ENCODE data around the gene TBC1D10A.

The TBC1D10A gene

DNA sequence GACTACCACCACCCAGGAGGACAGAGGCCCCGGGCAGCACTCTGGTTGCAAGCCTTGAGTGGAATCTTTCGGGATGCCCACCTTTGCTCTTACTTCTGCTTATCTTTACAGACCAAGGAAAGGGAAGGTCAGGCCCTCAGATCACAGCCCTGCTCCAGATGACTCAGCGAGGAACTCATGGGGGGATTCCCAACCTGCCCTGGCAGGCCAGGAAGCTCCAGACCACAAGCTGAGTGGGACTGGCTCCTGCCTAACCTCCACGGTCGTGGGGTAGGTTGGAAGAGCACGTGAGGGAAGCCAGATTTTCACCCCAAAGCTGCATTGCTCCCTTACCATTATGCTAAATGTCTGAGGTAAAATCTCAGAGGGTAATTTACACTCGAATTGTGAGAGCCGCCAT, 11.8 kb downstream of the TBC1D10A start:
- TF ChIP-seq, protein P1, sequence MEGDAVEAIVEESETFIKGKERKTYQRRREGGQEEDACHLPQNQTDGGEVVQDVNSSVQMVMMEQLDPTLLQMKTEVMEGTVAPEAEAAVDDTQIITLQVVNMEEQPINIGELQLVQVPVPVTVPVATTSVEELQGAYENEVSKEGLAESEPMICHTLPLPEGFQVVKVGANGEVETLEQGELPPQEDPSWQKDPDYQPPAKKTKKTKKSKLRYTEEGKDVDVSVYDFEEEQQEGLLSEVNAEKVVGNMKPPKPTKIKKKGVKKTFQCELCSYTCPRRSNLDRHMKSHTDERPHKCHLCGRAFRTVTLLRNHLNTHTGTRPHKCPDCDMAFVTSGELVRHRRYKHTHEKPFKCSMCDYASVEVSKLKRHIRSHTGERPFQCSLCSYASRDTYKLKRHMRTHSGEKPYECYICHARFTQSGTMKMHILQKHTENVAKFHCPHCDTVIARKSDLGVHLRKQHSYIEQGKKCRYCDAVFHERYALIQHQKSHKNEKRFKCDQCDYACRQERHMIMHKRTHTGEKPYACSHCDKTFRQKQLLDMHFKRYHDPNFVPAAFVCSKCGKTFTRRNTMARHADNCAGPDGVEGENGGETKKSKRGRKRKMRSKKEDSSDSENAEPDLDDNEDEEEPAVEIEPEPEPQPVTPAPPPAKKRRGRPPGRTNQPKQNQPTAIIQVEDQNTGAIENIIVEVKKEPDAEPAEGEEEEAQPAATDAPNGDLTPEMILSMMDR (IDR thresholded peaks at IDR 0.05; ENCODE audit: low read depth, low read length, missing control alignments) = no peak
- DNase-seq (ENCODE audit: extremely low read depth, low read depth) = no peak
- no peak overlapping the region for H3K4me3 ChIP-seq (replicated peaks; ENCODE audit: low read depth, low read length)

DNA sequence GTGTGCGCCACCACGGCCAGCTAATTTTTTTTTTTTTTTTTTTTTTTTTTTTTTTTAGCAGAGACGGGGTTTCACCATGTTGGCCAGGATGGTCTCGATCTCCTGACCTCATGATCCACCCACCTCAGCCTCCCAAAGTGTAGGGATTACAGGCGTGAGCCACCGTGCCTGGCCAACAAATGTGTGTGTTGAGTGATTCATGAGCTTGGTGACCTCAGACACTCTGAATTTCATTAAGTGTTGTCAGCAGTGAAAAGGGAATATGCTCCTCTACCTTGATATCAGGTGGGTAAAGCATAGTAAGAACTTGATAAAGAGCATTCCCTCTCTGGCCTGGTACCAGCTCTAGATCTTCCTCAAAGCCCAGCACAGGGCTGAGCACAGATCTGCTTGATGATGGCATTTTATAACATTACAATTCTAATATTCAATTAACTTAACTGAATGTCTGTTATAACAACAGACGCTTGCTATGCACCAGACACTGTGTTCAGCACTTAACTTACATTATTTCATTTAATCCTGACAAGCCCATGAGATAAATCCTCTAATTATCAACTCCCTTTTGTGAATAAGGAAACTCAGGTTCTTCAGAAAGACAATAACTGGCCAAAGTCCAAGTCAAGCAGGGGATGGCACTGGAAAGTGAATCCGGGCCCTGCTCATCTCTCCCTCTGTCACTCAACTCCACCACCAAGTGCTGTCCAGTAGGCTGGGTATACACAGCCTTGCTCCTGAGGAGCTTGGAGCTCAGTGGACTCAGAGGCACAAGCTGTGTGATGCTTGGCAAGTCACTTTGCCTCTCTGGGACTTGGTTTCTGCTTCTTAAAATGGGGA, 13.0 kb downstream of the TBC1D10A start:
- no peak for DNase-seq (ENCODE audit: extremely low read depth, low read depth)
- TF ChIP-seq, protein P1 (IDR thresholded peaks at IDR 0.05; ENCODE audit: low read depth, low read length, missing control alignments) = no peak

DNA sequence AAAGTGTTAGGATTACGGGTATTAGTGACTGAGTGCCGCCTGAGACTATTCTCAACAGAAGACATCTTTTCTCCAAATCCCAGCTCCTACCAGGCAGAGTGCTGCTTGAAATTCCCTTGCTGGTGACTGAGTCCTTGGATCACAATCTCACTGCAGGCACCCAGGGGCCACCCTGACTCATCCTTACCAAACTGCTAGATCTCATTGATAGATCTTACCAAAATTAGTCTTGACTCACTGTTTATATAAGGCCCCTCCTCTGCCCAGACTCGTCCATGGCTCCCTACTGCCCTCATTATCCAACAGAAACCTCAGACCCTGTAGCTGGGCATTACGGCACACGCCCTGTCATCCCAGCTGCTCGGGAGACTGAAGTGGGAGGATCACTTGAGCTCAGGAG, 14.7 kb downstream of the TBC1D10A start:
- TF ChIP-seq, protein P1 (IDR thresholded peaks at IDR 0.05; ENCODE audit: low read depth, low read length, missing control alignments) = no peak
- no peak overlapping the region for H3K4me3 ChIP-seq (replicated peaks; ENCODE audit: low read depth, low read length)
- DNase-seq (ENCODE audit: extremely low read depth, low read depth) = no peak

More for the DNA sequence above, 13.0 kb downstream of the TBC1D10A start:
- H3K4me3 ChIP-seq (replicated peaks; ENCODE audit: low read depth, low read length) = no peak overlapping the region

DNA sequence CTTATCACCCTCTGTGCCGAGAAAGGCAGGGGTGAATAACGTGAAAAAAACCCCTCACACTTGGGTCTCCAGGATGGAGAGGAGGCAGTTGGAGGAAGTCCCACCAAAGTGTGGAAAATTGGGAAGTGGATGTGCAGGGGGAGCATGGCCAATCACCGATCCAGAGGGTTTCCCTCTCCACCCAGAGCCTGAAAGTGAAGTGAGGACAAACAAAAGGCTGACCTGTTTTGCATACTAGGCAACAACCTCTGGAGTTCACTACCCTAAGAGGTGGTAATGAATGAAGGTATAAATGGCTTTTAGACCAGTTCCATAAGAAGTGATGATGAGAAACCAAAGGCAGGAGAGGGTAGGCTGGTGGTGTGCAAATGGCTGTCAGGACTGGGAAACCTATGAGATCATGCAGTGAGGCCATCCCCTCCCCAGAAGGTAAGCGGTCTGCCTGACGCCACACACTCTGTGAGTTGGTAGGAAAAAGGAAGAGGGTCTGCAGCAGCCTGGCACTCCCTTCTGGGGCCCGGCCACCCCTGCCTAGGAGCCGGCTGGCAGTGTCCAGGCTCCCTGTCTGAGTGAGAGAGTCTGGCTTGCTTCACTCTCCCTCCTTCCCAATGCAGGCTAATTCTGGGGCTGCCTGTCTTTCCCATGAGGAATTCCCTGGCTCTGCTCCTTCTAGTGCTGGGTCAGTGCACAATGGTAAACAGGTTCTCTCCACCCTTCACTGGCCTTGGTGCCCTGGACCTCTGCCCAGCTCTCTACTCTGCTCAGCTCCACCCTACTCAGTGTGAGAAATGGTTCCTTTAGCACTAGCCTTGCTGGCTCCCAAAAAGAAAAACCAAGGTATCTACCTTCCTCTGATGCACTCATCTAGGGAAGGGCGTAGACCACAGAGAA, 15.6 kb downstream of the TBC1D10A start:
- H3K4me3 ChIP-seq (replicated peaks; ENCODE audit: low read depth, low read length) = no peak overlapping the region
- DNase-seq (ENCODE audit: extremely low read depth, low read depth) = no peak
- TF ChIP-seq, protein P1 (IDR thresholded peaks at IDR 0.05; ENCODE audit: low read depth, low read length, missing control alignments) = no peak

DNA sequence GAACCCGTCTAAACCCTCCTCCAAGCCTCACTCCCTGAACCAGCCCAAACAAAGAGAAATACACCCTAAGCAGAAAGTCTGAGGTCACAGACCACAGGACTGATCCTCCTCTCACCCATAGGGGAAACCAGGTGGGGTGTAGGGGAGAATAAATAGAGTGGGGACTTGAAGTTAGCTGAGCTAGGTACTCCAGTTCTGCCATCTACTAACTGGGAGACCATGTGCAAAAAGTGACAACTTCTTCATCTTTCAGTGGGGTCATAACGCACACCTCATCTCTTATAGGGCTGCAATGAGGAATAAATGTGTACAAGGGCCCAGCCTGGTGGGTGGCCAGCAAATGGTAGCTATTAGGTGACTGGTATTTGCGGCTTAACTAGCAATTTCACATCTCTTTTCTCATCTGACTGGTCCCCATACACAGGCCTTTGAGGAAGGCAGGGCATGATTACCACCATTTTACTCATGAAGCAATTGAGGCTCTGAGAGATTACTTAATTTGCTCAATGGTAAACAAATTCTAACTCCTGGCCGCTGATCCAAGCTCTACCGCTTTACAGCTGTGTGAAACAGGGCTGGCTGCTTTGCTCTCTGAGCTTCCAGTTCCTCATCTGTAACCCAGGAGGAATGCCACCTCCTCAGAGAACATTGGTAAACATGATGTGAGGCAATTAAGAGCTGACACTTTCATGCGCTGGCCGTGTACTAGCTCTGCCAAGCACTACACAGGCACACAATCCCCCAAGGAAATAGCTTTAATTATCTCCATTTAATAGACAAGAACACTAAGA, 16.6 kb downstream of the TBC1D10A start:
- DNase-seq (ENCODE audit: extremely low read depth, low read depth) = no peak
- no peak overlapping the region for H3K4me3 ChIP-seq (replicated peaks; ENCODE audit: low read depth, low read length)
- TF ChIP-seq, protein P1 (IDR thresholded peaks at IDR 0.05; ENCODE audit: low read depth, low read length, missing control alignments) = no peak

DNA sequence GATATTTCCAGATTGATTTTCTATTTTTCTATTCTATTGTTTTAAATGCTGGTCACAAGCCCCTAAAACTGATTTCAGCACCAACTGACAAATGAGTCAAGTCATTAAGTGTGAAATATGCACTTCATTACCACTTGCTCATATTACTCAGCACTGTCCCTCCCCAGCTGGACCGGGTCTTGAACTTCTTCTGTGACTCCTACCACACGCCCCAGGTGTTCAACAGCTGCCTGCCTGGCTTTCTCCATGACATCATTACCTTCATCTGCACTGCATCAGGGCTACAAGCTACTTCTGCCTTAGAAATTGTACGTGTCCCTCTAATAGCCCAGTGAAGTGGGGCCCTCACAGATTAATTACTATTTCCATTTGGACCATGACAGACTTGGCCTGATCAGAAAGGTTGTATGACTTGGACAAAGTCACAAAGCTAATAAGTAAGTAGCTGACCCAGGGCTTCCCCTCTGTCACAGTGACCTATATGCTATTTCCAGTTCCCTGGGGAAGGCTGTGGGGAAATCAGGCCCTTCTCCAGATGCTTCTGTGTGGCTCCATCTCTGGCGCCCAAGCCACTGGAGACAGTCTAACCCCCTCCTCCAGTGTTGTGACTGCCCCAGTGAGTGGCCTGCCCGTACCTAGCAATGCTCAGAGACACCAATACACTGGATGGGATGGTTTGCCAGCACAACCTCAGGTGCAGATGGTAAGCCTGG, 18.1 kb downstream of the TBC1D10A start:
- H3K4me3 ChIP-seq (replicated peaks; ENCODE audit: low read depth, low read length) = no peak overlapping the region
- no peak for DNase-seq (ENCODE audit: extremely low read depth, low read depth)
- TF ChIP-seq, protein P1 (IDR thresholded peaks at IDR 0.05; ENCODE audit: low read depth, low read length, missing control alignments) = no peak
